Tibial nerve (tissue), 4 donors: Measurements from ENCODE around the gene DENND4C.

ENCODE experiments used
- EP300 ChIP-seq, 2 donors: sonication (generic); formaldehyde crosslinking; IDR thresholded peaks; one replicate each; pipeline ENCODE4 v1.6.1; 2017; ENCODE audit warnings: antibody characterized with exemption in 2 of 2, mild to moderate bottlenecking in 1 of 2
- TF ChIP-seq, protein P1 (sequence below), 5 experiments: fragments of 200-600 bp in 3 of 5; fragments of 450-650 bp in 2 of 5; sonication (generic) in 3 of 5; IDR thresholded peaks; one replicate each; pipeline ENCODE4 v1.5.1; 2016 to 2019; ENCODE audit warnings: antibody characterized with exemption in 5 of 5, mild to moderate bottlenecking in 3 of 5, moderate library complexity in 2 of 5

DNA sequence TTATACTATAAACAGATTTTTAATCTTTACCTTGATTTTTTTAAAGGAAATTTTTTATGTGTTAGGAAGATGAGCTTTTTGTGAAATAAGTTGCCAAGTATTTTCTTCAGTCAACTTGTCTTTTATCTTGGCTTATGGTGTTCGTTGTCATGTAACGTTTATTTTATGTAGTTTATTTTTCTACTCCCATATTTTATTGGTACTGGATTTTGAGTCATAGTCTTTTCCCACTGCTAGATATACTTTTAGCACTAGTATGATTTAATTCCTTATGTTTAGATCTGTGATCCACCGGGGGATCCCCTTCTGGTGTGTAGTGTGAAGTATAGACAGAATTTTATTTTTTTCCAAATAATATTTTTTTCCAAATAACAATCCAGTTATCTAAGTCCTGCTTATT is 54.2 kb downstream of the DENND4C start:
- TF ChIP-seq, protein P1, sequence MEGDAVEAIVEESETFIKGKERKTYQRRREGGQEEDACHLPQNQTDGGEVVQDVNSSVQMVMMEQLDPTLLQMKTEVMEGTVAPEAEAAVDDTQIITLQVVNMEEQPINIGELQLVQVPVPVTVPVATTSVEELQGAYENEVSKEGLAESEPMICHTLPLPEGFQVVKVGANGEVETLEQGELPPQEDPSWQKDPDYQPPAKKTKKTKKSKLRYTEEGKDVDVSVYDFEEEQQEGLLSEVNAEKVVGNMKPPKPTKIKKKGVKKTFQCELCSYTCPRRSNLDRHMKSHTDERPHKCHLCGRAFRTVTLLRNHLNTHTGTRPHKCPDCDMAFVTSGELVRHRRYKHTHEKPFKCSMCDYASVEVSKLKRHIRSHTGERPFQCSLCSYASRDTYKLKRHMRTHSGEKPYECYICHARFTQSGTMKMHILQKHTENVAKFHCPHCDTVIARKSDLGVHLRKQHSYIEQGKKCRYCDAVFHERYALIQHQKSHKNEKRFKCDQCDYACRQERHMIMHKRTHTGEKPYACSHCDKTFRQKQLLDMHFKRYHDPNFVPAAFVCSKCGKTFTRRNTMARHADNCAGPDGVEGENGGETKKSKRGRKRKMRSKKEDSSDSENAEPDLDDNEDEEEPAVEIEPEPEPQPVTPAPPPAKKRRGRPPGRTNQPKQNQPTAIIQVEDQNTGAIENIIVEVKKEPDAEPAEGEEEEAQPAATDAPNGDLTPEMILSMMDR (IDR thresholded peaks at IDR 0.05), result no peak
- TF ChIP-seq EP300 (IDR thresholded peaks at IDR 0.05), result no peak
